NCI-H2107 (cell line): ENCODE data around the gene PPP1R16B.

Experiments used
- DNase-seq: peaks from one replicate; lab custom pipeline; 2025; lab: John Stamatoyannopoulos, UW

The PPP1R16B gene

DNA sequence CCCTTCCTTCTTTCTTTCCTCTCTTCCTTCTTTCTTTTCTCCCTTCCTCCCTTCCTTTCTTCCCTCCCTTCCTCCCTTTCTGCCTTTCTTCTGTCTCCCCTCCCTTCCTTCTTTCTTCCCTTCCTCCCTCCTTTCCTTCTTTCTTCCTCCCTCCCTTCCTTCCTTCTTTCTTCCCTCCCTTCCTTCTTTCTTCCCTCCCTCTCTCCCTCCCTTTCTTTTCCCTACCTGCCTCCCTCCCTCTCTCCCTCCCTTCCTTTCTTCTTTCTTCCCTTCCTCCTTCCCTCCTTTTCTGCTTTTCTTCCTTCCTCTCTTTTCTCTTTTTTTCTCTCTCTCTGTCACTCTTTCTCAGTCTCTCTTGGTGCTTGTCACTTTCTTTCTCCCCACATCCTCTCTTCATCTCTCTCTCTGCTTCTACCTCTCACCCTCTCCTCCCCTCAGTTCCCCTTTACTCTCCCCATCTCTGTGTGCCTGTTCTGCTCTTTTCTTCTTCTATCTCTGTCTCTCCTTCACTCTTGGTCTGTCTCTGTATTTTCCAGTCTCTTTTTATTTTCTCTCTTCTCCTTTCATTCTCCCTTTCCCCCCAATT, 90.6 kb downstream of the PPP1R16B start:
- no peak for DNase-seq

GRCh38 chr20:38897267-38897666, 91.8 kb downstream of the PPP1R16B start:
- no peak for DNase-seq

GRCh38 chr20:38900606-38901005, 95.1 kb downstream of the PPP1R16B start:
- DNase-seq, result no peak

DNA sequence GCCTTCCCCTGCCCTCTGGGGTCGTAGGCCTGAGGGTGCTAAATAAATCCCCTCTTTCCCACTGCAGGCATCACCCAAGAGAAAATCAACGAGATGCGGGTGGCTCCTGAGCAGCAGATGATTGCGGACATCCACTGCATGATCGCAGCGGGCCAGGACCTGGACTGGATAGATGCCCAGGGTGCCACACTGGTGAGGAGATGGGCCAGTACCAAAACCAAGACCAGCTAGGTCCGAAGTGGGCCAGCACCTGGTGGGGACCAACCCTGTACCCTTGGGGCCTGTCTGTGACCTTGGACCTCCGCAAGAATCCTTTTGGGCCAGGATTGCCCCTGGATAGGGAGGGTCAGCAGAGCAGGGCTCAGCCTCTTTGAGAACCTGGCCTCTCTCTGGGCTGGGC, 97.1 kb downstream of the PPP1R16B start:
- no peak for DNase-seq

- no peak for DNase-seq
Measured at GRCh38 chr20:38903335-38903734, 97.8 kb downstream of the PPP1R16B start.

DNA sequence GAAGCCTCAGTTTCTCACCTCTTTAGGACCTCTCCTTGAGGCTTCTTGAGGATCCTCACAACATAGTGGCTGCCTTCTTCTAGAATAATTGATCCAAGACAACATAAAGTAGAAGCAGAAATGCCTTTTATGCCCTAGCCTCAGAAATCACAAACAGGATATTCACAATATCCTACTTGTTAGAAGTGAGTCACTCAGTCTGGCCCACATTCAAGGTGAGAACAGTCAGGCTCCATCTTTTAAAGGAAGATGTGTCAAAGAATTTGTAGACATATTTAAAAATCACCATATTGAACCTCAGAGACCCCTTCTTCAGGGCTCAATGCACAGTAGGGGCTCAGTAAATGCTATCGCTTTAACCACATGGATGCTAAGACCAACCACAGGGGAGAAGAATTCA, 99.9 kb downstream of the PPP1R16B start:
- no peak for DNase-seq

- DNase-seq, result no peak
Measured at GRCh38 chr20:38907918-38908677, 102.6 kb downstream of the PPP1R16B start.

- no peak for DNase-seq
Measured at GRCh38 chr20:38915355-38915754, 109.9 kb downstream of the PPP1R16B start.

GRCh38 chr20:38917657-38918056, 112.2 kb downstream of the PPP1R16B start:
- DNase-seq, result no peak

DNA sequence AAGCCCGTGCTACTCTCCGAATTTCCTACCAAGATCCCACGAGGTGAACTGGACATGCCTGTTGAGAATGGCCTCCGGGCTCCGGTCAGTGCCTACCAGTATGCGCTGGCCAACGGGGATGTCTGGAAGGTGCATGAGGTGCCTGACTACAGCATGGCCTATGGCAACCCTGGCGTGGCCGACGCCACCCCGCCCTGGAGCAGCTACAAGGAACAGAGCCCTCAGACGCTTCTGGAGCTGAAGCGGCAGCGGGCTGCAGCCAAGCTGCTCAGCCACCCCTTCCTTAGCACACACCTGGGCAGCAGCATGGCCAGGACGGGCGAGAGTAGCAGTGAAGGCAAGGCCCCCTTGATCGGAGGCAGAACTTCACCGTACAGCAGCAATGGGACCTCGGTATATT, 112.7 kb downstream of the PPP1R16B start:
- DNase-seq, result no peak

DNA sequence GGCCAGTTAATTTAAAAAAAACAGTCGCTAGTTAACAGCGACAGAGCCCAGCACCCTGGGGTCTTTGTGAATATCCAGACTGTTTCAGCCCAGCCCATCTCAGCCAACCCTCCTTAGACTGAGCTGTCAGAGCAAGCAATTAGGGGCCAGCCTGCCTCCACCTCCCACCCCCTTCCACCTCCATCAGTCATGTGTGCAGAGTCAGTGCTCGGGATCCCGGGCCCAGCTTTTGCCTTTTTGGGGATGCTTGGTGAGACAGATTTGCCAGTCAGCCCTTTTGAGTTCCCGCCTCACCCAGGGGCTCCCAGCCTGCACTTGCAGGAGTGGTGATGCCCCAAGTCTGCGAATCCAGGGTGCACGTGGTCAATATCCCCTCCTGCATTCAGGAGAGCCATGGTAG, 114.2 kb downstream of the PPP1R16B start:
- DNase-seq, result no peak

- DNase-seq, result no peak
Measured at GRCh38 chr20:38920411-38920810, 114.9 kb downstream of the PPP1R16B start.

- no peak for DNase-seq
Measured at GRCh38 chr20:38920851-38921250, 115.4 kb downstream of the PPP1R16B start.

DNA sequence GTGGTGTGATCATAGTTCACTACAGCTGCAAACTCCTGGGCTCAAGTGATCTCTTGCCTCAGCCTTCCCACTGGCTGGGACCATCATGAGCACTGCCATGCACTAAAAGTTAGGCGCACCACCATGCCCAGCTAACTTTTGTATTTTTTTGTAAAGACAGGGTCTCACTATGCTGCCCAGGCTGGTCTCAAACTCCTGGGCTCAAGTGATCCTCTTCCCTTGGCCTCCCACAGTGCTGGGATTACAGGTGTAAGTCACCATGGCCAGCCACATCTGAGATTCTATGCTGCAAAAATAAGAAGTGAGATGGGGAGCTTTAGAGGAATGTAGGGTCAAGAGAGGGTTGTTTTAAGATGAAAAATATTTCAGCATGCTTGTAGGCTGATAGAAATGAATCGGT, 119.2 kb downstream of the PPP1R16B start:
- DNase-seq, result no peak

GRCh38 chr20:38926142-38926933, 120.8 kb downstream of the PPP1R16B start, which contains the start of gene FAM83D:
FAM83D (plus strand) TSS chr20:38926417; CDS start chr20:38926443, 26 bp downstream.
- peak; percentile 83 for DNase-seq

GRCh38 chr20:38926934-38927616, 121.6 kb downstream of the PPP1R16B start:
- no peak for DNase-seq

DNA sequence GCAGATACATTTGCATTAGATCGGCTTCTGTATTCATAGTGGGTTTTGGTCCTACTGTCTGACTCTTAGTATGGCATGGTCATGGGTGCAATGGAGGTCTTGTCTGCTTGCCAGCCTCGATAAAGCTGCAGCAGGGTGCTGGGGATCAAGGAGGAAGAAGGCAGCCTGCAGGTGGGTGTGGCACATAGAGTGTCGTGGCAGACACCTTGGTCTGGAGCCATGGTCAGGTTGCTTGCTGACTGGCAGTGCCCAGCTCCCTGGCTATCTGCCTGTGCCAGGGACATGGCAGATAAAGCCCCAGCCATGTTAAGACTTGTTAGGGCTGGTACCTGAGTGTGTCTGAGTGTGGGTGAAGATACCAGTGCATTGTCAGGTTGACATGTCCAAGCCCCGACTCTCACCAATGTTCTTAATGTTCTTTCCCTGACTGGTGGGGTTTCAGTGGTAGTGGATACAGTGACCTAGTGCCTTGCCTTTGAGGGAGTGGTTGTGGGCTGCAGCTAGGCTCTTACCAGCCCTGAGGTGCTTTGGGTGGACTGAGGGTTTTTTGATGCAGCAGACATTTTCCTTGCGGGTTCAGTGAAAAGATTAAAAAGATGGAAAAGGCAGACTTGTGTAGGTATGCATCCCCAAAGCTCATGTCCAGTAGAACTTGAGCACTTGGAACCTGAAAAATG, 122.5 kb downstream of the PPP1R16B start:
- no peak for DNase-seq

- no peak for DNase-seq
Measured at GRCh38 chr20:38930242-38930569, 124.7 kb downstream of the PPP1R16B start.

DNA sequence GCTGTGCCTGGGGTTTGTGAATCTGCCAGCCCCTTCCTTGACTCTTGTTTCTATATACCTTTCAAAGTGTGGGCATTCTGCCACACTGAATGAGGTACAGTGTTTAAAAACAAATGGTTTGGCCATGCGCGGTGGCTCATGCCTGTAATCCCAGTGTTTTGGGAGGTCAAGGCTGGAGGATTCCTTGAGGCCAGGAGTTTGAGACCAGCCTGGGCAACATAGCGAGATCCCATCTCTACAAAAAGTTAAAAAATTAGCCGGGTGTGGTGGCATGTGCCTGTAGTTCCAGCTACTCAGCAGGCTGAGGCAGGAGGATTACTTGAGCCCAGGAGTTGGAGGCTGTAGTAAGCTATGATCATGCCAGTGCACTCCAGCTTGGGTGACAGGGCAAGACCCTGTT, 126.5 kb downstream of the PPP1R16B start:
- DNase-seq, result no peak

- DNase-seq, result no peak
Measured at GRCh38 chr20:38932457-38933120, 127.1 kb downstream of the PPP1R16B start.

GRCh38 chr20:38934530-38934929, 129.0 kb downstream of the PPP1R16B start:
- no peak for DNase-seq
